GM12865 (cell line): ENCODE measurements around the gene ANXA7.

Source experiments
- DNase-seq: peaks from one replicate; pipeline ENCODE4 v3.0.0; 2010; ENCODE audit warnings: low read depth
- H3K4me3 ChIP-seq: 2 replicates; pipeline ENCODE4 v1.5.1; 2011; ENCODE audit warnings: mild to moderate bottlenecking, low read depth, low read length, control low read depth
- TF ChIP-seq, protein P1 (sequence below): IDR thresholded peaks from 2 replicates; pipeline ENCODE4 v1.5.1; 2011; ENCODE audit warnings: low read length, control low read depth, low read depth, inconsistent platforms; ENCODE audit not compliant: insufficient read depth; ENCODE audit errors: missing control alignments

ANXA7 gene

GRCh38 chr10:73446926-73447325 lies 33.1 kb upstream of the ANXA7 start:
- TF ChIP-seq, protein P1, sequence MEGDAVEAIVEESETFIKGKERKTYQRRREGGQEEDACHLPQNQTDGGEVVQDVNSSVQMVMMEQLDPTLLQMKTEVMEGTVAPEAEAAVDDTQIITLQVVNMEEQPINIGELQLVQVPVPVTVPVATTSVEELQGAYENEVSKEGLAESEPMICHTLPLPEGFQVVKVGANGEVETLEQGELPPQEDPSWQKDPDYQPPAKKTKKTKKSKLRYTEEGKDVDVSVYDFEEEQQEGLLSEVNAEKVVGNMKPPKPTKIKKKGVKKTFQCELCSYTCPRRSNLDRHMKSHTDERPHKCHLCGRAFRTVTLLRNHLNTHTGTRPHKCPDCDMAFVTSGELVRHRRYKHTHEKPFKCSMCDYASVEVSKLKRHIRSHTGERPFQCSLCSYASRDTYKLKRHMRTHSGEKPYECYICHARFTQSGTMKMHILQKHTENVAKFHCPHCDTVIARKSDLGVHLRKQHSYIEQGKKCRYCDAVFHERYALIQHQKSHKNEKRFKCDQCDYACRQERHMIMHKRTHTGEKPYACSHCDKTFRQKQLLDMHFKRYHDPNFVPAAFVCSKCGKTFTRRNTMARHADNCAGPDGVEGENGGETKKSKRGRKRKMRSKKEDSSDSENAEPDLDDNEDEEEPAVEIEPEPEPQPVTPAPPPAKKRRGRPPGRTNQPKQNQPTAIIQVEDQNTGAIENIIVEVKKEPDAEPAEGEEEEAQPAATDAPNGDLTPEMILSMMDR, result no peak
- DNase-seq, result no peak
- no peak overlapping the region for H3K4me3 ChIP-seq

DNA sequence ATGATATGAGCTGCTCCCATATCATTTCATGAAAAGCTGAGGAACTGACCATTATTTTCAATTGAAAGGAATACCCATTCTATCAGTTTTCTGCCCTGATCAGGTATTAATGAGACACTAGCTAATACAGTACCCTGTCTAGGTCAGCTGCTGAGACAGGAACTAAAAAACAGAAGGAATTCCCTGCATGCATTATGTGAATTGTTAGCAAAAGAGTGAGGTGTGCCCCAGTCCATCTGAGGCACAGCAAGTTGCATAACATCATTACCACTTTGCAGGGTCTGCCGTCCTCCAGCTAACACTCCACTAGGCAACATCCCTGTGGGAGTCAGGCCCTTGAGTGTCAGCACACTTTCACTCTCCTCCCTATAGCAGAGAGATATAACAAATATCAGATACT lies 30.6 kb upstream of the ANXA7 start:
- no peak overlapping the region for H3K4me3 ChIP-seq
- no peak for DNase-seq
- TF ChIP-seq, protein P1, result no peak

DNA sequence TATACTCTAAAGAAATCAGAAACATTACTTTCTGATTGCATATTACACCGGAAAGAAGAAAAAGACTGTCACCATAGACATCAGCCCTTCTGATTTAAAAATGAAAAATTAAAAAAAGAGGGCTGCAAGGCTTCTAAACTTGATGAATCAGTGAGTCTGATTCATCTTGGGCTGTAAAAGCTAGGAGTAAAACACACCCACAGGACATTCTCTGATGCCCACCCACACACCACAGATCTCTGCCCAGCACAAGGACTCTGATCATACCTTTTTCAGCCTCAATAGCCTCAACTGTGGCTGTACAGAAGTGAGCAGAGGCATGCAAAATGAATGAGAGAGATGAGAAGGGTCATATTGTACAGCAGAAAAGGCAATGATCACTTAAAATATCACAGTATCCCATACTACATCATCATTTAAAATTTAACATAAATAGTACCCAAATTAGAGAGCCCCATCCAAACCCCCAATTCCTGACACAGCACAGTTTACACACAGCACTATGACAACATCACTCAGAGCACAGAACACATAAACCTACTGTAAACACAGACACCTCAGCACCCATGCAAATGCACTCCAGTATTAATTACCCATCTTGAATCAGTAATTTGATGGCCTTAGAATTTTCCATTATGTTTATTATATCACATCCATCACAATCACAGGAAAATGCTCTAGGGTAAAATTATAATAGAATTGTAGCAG lies 25.9 kb upstream of the ANXA7 start:
- DNase-seq, result no peak
- TF ChIP-seq, protein P1, result no peak
- no peak overlapping the region for H3K4me3 ChIP-seq

GRCh38 chr10:73439055-73439454 lies 25.2 kb upstream of the ANXA7 start:
- DNase-seq, result no peak
- H3K4me3 ChIP-seq, result no peak overlapping the region
- TF ChIP-seq, protein P1, result no peak

- no peak within 1 kb of the TSS for H3K4me3 ChIP-seq
- no peak for DNase-seq
- TF ChIP-seq, protein P1, result no peak
Observed at GRCh38 chr10:73433538-73433867, 19.6 kb upstream of the ANXA7 start, which contains the start of gene MSS51. Gene MSS51 (minus strand): TSS chr10:73433561. CDS start chr10:73428284, 5,277 bp downstream.

- TF ChIP-seq, protein P1, result no peak
- no peak for DNase-seq
- H3K4me3 ChIP-seq, result no peak overlapping the region
Observed at GRCh38 chr10:73432646-73433537, 19.0 kb upstream of the ANXA7 start.
